ENCODE measurements around the gene DDAH1.
A peak's percentile ranks its signal among the peaks of the same experiment; 100 is the strongest.

DDAH1 gene

DNA sequence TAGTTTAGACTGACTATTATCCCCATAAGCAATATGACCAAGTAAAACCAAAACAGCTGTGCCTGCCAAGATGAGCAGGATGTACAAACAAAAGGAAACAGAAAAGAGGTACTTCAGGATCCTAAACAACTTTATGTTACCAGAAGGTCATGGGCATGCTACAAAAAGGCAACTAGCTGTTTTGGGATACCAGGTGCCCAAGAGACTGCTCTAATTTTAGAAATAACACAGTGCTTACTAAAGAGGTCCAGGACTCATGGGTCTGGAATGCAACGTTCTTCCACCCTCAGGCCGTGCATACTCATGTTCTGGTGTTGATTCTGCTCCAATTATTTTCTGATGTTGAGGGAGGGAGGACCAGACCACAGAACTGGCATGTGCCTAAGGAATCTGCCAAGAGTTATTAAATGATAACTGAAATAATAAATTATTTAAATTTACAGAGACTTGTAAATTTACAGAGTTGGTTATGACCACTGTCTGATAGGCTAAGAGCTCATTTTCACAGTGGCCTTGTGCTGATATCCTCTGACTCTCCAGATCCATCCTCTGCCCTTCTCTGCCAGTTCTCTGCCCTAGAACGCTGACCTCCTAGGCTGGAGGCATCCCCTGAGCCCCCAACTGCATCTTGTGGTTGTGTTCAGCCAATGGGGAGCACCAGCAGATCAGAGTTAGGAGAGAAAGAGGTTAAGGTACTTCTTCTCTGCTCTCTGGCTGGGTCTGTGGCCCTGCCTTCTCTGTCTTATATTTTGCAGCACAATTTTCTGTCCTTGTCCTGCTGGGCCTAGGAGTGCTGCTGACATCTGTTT, 150.9 kb downstream of the DDAH1 start:
- POLR2A ChIA-PET: interaction anchor here (0.6 to 2.3 kb wide), 9 partner anchors 10 to 315 kb away, joined by 3 to 15 read pairs (median 6); partner anchors contain the start of gene BCL10
- TF ChIP-seq, protein P1, sequence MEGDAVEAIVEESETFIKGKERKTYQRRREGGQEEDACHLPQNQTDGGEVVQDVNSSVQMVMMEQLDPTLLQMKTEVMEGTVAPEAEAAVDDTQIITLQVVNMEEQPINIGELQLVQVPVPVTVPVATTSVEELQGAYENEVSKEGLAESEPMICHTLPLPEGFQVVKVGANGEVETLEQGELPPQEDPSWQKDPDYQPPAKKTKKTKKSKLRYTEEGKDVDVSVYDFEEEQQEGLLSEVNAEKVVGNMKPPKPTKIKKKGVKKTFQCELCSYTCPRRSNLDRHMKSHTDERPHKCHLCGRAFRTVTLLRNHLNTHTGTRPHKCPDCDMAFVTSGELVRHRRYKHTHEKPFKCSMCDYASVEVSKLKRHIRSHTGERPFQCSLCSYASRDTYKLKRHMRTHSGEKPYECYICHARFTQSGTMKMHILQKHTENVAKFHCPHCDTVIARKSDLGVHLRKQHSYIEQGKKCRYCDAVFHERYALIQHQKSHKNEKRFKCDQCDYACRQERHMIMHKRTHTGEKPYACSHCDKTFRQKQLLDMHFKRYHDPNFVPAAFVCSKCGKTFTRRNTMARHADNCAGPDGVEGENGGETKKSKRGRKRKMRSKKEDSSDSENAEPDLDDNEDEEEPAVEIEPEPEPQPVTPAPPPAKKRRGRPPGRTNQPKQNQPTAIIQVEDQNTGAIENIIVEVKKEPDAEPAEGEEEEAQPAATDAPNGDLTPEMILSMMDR (IDR thresholded peaks at IDR 0.05; ENCODE audit: insufficient read depth, low read length, missing control alignments): no peak
- DNase-seq (ENCODE audit: low read depth, low spot score): peak; percentile 93
- CTCF ChIA-PET: interaction anchor here (1.0 kb wide), 1 partner anchor 17 kb away, joined by 3 read pairs; no protein-coding TSS in a partner anchor
- H3K4me3 ChIP-seq (ENCODE audit: low read depth, low read length): no peak overlapping the region

DNA sequence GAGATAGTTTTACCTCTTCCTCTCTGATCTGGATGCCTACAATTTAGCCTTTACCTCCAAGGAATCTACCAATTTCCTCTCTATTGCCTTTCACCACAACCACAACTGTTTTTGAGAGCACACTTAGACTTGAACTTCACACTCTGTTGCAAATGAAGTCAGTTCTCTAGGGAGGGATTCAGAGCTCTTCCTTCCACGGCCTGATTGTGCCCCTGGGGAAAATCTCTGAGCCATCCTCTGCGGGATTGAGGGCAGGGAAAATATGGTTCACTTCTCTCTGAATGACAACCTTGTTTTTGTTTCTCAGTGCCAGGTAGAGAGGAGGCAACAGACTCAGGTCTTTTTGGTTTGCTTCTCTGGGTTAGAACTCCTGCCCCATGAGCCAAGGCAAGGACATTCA, 153.1 kb downstream of the DDAH1 start:
- DNase-seq (ENCODE audit: low read depth, low spot score): no peak
- ChIA-PET POLR2A (no interaction called here), CTCF (no interaction called here)
- TF ChIP-seq, protein P1 (IDR thresholded peaks at IDR 0.05; ENCODE audit: insufficient read depth, low read length, missing control alignments): no peak
- no peak overlapping the region for H3K4me3 ChIP-seq (ENCODE audit: low read depth, low read length)

DNA sequence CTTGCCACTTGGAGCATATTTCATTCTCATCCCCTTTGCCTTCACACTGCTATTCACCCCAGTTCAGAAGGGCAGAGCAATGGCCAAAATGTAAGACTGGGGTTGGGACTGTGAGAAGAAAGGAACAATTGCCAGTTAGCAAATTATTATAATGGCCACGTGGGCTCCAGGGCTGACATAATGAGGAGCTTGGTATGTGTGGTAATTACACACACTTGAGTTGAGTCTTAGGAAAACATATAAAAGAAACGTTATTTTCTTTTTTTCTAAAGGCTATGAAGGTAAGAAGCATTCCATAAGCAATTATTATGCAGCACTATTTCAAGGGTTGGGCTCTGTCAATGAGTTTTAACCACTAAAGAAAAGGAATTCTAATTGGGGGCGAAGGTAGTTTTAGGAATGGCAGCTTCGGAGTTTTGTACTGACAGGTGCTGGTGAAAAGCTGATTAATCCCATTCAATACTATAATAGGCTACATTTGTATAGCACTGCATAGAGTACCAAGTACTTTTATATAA, 156.1 kb downstream of the DDAH1 start:
- H3K4me3 ChIP-seq (ENCODE audit: low read depth, low read length): no peak overlapping the region
- POLR2A ChIA-PET: interaction anchor here (1.1 to 1.7 kb wide), 3 partner anchors 34 to 277 kb away, joined by 3 to 6 read pairs (median 5); no protein-coding TSS in a partner anchor
- TF ChIP-seq, protein P1 (IDR thresholded peaks at IDR 0.05; ENCODE audit: insufficient read depth, low read length, missing control alignments): no peak
- CTCF ChIA-PET: interaction anchor here (0.6 to 3.7 kb wide), 62 partner anchors 9 to 710 kb away, joined by 3 to 30 read pairs (median 6); partner anchors contain the start of genes BCL10 and DDAH1
- no peak for DNase-seq (ENCODE audit: low read depth, low spot score)

DNA sequence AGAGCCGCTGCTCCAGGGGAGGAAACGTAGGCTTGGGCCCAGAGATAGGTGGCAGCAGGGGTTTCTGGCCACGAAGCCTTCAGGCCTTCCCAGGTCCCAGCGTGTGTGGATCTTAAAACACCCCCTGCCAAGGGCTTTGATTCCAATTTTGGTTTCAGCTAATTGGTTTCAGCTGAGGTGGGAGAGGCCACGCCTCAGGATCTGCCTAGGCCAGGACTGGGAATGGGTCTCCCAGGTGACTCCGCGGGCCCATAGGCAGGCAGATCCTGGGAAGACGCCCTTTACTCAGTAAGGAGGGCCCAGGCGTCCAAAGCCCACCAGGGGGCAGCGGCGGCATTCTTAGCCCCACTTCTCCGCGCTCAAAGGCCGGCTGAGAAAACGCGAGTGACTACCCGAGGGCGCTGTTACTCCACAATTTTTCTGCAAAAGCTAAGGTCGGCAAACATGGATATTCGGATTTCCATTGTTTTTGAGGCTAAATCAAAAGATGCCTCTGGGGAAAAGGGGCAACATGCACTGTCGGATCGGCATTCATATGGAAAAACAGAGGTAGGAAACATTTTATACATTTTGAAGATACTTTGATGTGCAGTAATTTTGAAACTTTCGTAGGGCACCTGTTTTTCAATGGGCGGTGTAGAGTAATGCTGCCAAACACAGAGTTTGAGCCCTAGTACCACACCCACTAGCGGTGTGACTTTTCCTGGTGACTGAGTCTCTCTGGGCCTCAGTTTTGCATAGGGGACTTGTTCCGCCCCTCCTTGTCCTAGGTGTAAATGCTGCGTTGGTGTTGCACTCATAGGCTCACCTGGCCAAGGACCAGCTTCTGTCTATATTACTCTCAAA, 156.7 kb downstream of the DDAH1 start:
- no peak for DNase-seq (ENCODE audit: low read depth, low spot score)
- TF ChIP-seq, protein P1 (IDR thresholded peaks at IDR 0.05; ENCODE audit: insufficient read depth, low read length, missing control alignments): peak; percentile 99
- no peak overlapping the region for H3K4me3 ChIP-seq (ENCODE audit: low read depth, low read length)
- ChIA-PET CTCF (interaction anchor here (0.6 to 3.7 kb wide), 70 partner anchors 9 to 711 kb away, joined by 3 to 30 read pairs (median 4); partner anchors contain the start of genes BCL10 and DDAH1), POLR2A (interaction anchor here (1.0 to 1.7 kb wide), 4 partner anchors 35 to 299 kb away, joined by 3 to 6 read pairs (median 4); no protein-coding TSS in a partner anchor)

DNA sequence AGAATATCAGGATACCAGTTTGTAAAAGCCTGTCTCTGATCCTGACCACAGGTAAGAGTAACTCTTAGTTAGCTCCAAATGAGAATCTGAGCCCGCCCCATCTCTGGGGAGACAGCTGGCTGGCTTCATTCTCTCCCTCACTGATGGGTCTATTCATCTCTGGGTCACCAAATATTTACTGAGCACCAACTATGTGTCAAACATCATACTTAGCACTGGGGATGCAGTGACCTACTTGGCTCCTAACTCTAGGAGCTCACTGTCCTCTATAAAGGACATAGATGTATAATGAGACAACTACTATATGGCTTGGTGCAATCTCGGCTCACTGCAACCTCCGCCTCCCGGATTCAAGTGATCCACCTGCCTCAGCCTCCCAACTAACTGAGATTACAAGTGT, 158.7 kb downstream of the DDAH1 start:
- no peak for DNase-seq (ENCODE audit: low read depth, low spot score)
- CTCF ChIA-PET: interaction anchor here (0.6 to 2.3 kb wide), 2 partner anchors 387 to 712 kb away, joined by 3 to 8 read pairs; no protein-coding TSS in a partner anchor
- no peak overlapping the region for H3K4me3 ChIP-seq (ENCODE audit: low read depth, low read length)
- POLR2A ChIA-PET: no interaction called here
- TF ChIP-seq, protein P1 (IDR thresholded peaks at IDR 0.05; ENCODE audit: insufficient read depth, low read length, missing control alignments): no peak
